GM04503 (cell line): Measurements from ENCODE around the gene MMP12.
A peak's percentile ranks its signal among the peaks of the same experiment; 100 is the strongest.
"Not testable (repeated sequence)": the region's sequence is repeated elsewhere in the genome, so short reads cannot be mapped to it uniquely, and the experiment has no call there.

Source experiments
- DNase-seq: peaks from one replicate; pipeline ENCODE4 v3.0.0-alpha.2; 2012; ENCODE audit warnings: low read depth

The MMP12 gene

GRCh38 chr11:102874852-102875251 lies at the start of gene MMP12:
Gene MMP12, minus strand, starts transcription at chr11:102874982. Its CDS starts 45 bp downstream, at chr11:102874937.
- no peak for DNase-seq

- no peak for DNase-seq
These were observed 46.9 kb upstream of the MMP12 start for GRCh38 chr11:102921587-102922220.

- DNase-seq = no peak
These were observed 45.4 kb upstream of the MMP12 start for GRCh38 chr11:102920118-102920684.

- DNase-seq = no peak
These were observed 40.2 kb upstream of the MMP12 start for GRCh38 chr11:102915044-102915375.

- no peak for DNase-seq
These were observed 39.7 kb upstream of the MMP12 start for GRCh38 chr11:102914238-102915043.

GRCh38 chr11:102912482-102912830 lies 37.7 kb upstream of the MMP12 start:
- no peak for DNase-seq

GRCh38 chr11:102911758-102912481 lies 37.1 kb upstream of the MMP12 start:
- DNase-seq = no peak

- DNase-seq = not testable (repeated sequence)
These were observed 31.1 kb upstream of the MMP12 start for GRCh38 chr11:102905848-102906247.

GRCh38 chr11:102903895-102904294 lies 29.1 kb upstream of the MMP12 start:
- DNase-seq = not testable (repeated sequence)

GRCh38 chr11:102900346-102900745 lies 25.6 kb upstream of the MMP12 start:
- no peak for DNase-seq

- DNase-seq = no peak
These were observed 17.0 kb upstream of the MMP12 start for GRCh38 chr11:102891736-102892135.

GRCh38 chr11:102886999-102887398 lies 12.2 kb upstream of the MMP12 start:
- DNase-seq = no peak

- DNase-seq = no peak
These were observed 8.4 kb upstream of the MMP12 start for GRCh38 chr11:102883141-102883540.

- DNase-seq = peak; percentile 87
These were observed 7.7 kb upstream of the MMP12 start for GRCh38 chr11:102882389-102883024.

GRCh38 chr11:102879801-102880200 lies 5.0 kb upstream of the MMP12 start:
- no peak for DNase-seq

GRCh38 chr11:102878595-102878994 lies 3.8 kb upstream of the MMP12 start:
- no peak for DNase-seq

GRCh38 chr11:102869354-102869964 lies 5.3 kb downstream of the MMP12 start:
- not testable (repeated sequence) for DNase-seq

- peak; percentile 44 for DNase-seq
These were observed 6.4 kb downstream of the MMP12 start for GRCh38 chr11:102868339-102868738.

- DNase-seq = no peak
These were observed 10.1 kb downstream of the MMP12 start for GRCh38 chr11:102864724-102865123.

- DNase-seq = no peak
These were observed 20.8 kb downstream of the MMP12 start for GRCh38 chr11:102853956-102854355.

GRCh38 chr11:102853055-102853454 lies 21.7 kb downstream of the MMP12 start:
- DNase-seq = no peak
